ENCODE data around the gene ENTPD5.

DNA sequence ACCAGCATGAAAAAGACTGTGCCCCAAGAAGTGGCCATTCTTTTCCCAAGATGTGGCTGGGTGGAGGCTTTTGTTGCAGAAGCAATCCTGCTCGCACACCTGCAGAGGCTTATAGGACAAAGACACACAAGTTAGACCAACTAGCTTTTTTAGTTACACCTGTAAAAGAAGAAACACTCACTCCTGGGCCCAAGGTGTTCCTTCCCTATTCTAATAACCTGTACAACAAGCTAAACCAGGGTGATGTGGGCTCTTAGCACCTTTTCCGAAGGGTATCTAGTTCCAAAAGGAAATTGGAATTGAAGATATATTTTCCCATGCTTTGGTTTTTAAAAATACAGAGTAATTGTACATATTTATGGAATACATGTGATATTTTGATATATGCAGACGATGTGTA is 31.0 kb downstream of the ENTPD5 start:
- TF ChIP-seq, protein P1, sequence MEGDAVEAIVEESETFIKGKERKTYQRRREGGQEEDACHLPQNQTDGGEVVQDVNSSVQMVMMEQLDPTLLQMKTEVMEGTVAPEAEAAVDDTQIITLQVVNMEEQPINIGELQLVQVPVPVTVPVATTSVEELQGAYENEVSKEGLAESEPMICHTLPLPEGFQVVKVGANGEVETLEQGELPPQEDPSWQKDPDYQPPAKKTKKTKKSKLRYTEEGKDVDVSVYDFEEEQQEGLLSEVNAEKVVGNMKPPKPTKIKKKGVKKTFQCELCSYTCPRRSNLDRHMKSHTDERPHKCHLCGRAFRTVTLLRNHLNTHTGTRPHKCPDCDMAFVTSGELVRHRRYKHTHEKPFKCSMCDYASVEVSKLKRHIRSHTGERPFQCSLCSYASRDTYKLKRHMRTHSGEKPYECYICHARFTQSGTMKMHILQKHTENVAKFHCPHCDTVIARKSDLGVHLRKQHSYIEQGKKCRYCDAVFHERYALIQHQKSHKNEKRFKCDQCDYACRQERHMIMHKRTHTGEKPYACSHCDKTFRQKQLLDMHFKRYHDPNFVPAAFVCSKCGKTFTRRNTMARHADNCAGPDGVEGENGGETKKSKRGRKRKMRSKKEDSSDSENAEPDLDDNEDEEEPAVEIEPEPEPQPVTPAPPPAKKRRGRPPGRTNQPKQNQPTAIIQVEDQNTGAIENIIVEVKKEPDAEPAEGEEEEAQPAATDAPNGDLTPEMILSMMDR (IDR thresholded peaks at IDR 0.05; ENCODE audit: poor library complexity), result no peak
- TF ChIP-seq EZH2 (IDR thresholded peaks at IDR 0.05; ENCODE audit: borderline replicate concordance) (no peak), EZH2phosphoT487 (IDR thresholded peaks at IDR 0.05; ENCODE audit: low read depth, severe bottlenecking, unreplicated experiment) (no peak)
